H1 (cell line): Measurements from ENCODE around the gene C1QTNF1. TPM values are rescaled to one million over a fixed set of nuclear protein-coding genes. Genes with fewer than 3 reads are reported as not detected.

ENCODE experiments used
- BACH1 ChIP-seq: IDR thresholded peaks from 2 replicates; pipeline ENCODE4 v1.6.1; 2012; ENCODE audit warnings: low read length, improper control_type of control experiment
- HDAC6 ChIP-seq: IDR thresholded peaks from one replicate; pipeline ENCODE4 v1.7.1; 2012; ENCODE audit warnings: low read depth, mild to moderate bottlenecking, inconsistent platforms, low read length, moderate library complexity
- KDM1A ChIP-seq: fragments of 200-600, 300-600 bp; sonication (generic); IDR thresholded peaks from 2 replicates; pipeline ENCODE4 v1.7.1; 2016; ENCODE audit warnings: mild to moderate bottlenecking, low read length, borderline replicate concordance
- polyA plus RNA-seq, 7 experiments: library from polyadenylated mRNA; depleted of rRNA in 3 of 7; stranded (reverse) in 5 of 7; unstranded in 2 of 7; fragments of >200 nt in 5 of 7; fragments of 200-250 nt in 2 of 7; gene quantifications; 1 replicate in 5 of 7; 2 replicates in 1 of 7; 4 replicates in 1 of 7; pipeline versions ENCODE4 v1.2.1 to v1.2.3, GENCODE V29; 2011 to 2013; ENCODE audit warnings: missing spikeins in 2 of 7, mixed read lengths in 2 of 7
- total RNA-seq: library from RNA; stranded (reverse); fragmentation: NEBNext Ultra II Directional; extraction: Animal tissue kit (Norgen Biotek cat#: 25700); gene quantifications from 2 replicates; pipeline ENCODE4 v1.2.1, GENCODE V29; 2021
- TF ChIP-seq, protein P1 (sequence below): fragments of 300-600 bp; sonication (generic); IDR thresholded peaks from 2 replicates; pipeline ENCODE4 v1.7.1; 2012; ENCODE audit warnings: low read length, moderate library complexity, mild to moderate bottlenecking, inconsistent platforms; ENCODE audit not compliant: insufficient replicate concordance

C1QTNF1 gene
- total and polyA plus RNA-seq, 2 of the 8 experiments (the other 6 are each of a cell fraction or from before 2014, with no cell fraction given), result 1.5 to 2.5 TPM

DNA sequence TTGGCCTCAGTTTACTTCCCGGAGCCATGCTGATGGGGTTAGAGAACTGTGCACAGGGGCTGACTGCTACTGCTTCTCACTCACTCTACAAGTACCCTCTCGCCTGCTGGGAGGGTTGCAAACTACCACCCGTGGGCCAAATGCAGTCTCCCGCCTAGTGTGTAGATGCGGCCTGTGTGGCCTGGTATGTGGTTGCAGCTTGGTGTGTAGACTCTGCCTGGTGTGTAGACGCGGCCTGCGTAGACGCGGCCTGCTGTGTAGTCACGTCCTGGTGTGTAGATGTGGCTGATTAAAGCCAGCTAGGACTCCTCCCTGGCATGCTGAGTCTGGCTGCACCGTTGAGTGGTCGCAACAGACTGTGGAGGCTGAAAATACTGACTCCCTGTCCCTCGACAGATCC lies 21.7 kb upstream of the C1QTNF1 start (continued):
- TF ChIP-seq, protein P1, sequence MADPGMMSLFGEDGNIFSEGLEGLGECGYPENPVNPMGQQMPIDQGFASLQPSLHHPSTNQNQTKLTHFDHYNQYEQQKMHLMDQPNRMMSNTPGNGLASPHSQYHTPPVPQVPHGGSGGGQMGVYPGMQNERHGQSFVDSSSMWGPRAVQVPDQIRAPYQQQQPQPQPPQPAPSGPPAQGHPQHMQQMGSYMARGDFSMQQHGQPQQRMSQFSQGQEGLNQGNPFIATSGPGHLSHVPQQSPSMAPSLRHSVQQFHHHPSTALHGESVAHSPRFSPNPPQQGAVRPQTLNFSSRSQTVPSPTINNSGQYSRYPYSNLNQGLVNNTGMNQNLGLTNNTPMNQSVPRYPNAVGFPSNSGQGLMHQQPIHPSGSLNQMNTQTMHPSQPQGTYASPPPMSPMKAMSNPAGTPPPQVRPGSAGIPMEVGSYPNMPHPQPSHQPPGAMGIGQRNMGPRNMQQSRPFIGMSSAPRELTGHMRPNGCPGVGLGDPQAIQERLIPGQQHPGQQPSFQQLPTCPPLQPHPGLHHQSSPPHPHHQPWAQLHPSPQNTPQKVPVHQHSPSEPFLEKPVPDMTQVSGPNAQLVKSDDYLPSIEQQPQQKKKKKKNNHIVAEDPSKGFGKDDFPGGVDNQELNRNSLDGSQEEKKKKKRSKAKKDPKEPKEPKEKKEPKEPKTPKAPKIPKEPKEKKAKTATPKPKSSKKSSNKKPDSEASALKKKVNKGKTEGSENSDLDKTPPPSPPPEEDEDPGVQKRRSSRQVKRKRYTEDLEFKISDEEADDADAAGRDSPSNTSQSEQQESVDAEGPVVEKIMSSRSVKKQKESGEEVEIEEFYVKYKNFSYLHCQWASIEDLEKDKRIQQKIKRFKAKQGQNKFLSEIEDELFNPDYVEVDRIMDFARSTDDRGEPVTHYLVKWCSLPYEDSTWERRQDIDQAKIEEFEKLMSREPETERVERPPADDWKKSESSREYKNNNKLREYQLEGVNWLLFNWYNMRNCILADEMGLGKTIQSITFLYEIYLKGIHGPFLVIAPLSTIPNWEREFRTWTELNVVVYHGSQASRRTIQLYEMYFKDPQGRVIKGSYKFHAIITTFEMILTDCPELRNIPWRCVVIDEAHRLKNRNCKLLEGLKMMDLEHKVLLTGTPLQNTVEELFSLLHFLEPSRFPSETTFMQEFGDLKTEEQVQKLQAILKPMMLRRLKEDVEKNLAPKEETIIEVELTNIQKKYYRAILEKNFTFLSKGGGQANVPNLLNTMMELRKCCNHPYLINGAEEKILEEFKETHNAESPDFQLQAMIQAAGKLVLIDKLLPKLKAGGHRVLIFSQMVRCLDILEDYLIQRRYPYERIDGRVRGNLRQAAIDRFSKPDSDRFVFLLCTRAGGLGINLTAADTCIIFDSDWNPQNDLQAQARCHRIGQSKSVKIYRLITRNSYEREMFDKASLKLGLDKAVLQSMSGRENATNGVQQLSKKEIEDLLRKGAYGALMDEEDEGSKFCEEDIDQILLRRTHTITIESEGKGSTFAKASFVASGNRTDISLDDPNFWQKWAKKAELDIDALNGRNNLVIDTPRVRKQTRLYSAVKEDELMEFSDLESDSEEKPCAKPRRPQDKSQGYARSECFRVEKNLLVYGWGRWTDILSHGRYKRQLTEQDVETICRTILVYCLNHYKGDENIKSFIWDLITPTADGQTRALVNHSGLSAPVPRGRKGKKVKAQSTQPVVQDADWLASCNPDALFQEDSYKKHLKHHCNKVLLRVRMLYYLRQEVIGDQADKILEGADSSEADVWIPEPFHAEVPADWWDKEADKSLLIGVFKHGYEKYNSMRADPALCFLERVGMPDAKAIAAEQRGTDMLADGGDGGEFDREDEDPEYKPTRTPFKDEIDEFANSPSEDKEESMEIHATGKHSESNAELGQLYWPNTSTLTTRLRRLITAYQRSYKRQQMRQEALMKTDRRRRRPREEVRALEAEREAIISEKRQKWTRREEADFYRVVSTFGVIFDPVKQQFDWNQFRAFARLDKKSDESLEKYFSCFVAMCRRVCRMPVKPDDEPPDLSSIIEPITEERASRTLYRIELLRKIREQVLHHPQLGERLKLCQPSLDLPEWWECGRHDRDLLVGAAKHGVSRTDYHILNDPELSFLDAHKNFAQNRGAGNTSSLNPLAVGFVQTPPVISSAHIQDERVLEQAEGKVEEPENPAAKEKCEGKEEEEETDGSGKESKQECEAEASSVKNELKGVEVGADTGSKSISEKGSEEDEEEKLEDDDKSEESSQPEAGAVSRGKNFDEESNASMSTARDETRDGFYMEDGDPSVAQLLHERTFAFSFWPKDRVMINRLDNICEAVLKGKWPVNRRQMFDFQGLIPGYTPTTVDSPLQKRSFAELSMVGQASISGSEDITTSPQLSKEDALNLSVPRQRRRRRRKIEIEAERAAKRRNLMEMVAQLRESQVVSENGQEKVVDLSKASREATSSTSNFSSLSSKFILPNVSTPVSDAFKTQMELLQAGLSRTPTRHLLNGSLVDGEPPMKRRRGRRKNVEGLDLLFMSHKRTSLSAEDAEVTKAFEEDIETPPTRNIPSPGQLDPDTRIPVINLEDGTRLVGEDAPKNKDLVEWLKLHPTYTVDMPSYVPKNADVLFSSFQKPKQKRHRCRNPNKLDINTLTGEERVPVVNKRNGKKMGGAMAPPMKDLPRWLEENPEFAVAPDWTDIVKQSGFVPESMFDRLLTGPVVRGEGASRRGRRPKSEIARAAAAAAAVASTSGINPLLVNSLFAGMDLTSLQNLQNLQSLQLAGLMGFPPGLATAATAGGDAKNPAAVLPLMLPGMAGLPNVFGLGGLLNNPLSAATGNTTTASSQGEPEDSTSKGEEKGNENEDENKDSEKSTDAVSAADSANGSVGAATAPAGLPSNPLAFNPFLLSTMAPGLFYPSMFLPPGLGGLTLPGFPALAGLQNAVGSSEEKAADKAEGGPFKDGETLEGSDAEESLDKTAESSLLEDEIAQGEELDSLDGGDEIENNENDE, result no peak
- TF ChIP-seq KDM1A (no peak), HDAC6 (no peak), BACH1 (no peak)
